Progenitor cell of endocrine pancreas (in vitro differentiated cells): ENCODE results near the gene PPDPF. TPM values are rescaled to one million over a fixed set of nuclear protein-coding genes. Genes with fewer than 3 reads are reported as not detected.

Source experiments
- DNase-seq: peaks from one replicate; pipeline ENCODE4 v3.0.0; 2021; ENCODE audit warnings: low spot score; ENCODE audit not compliant: unreplicated experiment
- H3K27ac Mint-ChIP-seq: 2 replicates; pipeline ENCODE4 v1.8.0; 2021; ENCODE audit warnings: mild to moderate bottlenecking, moderate library complexity, mixed read lengths
- H3K27me3 Mint-ChIP-seq: 2 replicates; pipeline ENCODE4 v1.8.0; 2021; ENCODE audit warnings: mixed read lengths
- H3K36me3 Mint-ChIP-seq: 2 replicates; pipeline ENCODE4 v1.8.0; 2022; ENCODE audit warnings: mixed read lengths; ENCODE audit not compliant: insufficient read depth
- H3K4me1 Mint-ChIP-seq: 2 replicates; pipeline ENCODE4 v1.8.0; 2021; ENCODE audit warnings: low read depth, mixed read lengths
- H3K4me3 Mint-ChIP-seq: 2 replicates; pipeline ENCODE4 v1.8.0; 2021; ENCODE audit warnings: low read depth, mild to moderate bottlenecking, moderate library complexity, mixed read lengths
- H3K9me3 Mint-ChIP-seq: 2 replicates; pipeline ENCODE4 v1.8.0; 2021; ENCODE audit warnings: low read depth, mixed read lengths
- CTCF ChIP-seq: fragments of 200-600 bp; sonication (generic); IDR thresholded peaks from one replicate; pipeline ENCODE4 v1.5.0; 2021; ENCODE audit warnings: antibody characterized with exemption, mild to moderate bottlenecking; ENCODE audit not compliant: unreplicated experiment
- total RNA-seq: library from RNA; stranded (reverse); gene quantifications from 2 replicates; pipeline ENCODE4 v1.2.1, GENCODE V29; 2021

The PPDPF gene
- total RNA-seq, 1 donor from 2014 or later = 374 TPM

DNA sequence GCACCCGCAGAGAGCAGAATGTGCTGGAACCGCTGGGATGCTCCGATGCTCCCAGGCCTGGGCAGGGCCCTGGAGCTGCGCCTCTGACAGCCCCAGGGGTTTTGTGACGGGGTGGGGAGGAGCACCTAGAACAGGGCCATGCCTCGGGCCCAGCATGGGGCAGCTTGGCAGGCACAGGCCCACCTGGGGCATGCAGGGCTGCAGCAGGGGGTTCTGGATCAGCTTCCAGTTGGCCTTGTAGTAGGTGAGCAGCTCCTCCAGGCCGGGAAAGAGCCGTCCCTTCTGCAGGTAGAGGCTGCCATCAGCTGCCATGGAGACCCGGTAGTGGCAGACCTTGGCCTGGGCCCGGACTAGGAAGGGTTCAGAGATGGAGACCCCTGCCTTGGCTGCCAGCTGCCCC lies 22.6 kb downstream of the PPDPF start:
- Mint-ChIP-seq H3K9me3 (no peaks in the 10 kb centered on the region), H3K4me3 (no peak overlapping the region), H3K27me3 (peaks cover 12% of the 10 kb centered on the region), H3K36me3 (no peaks in the 10 kb centered on the region), H3K4me1 (peaks cover 3% of the 10 kb centered on the region), H3K27ac (no peak overlapping the region)
- no peak for DNase-seq
- no peak for TF ChIP-seq CTCF

GRCh38 chr20:63543733-63544132 lies 23.2 kb downstream of the PPDPF start:
- Mint-ChIP-seq H3K4me1 (peaks cover 3% of the 10 kb centered on the region), H3K27ac (no peak overlapping the region), H3K36me3 (no peaks in the 10 kb centered on the region), H3K9me3 (no peaks in the 10 kb centered on the region), H3K27me3 (peaks cover 12% of the 10 kb centered on the region), H3K4me3 (no peak overlapping the region)
- no peak for TF ChIP-seq CTCF
- no peak for DNase-seq

- Mint-ChIP-seq H3K36me3 (no peaks in the 10 kb centered on the region), H3K27ac (no peak overlapping the region), H3K27me3 (peaks cover 13% of the 10 kb centered on the region), H3K4me3 (no peak overlapping the region), H3K9me3 (no peaks in the 10 kb centered on the region), H3K4me1 (peaks cover 3% of the 10 kb centered on the region)
- DNase-seq = no peak
- no peak for TF ChIP-seq CTCF
These were observed 23.8 kb downstream of the PPDPF start for GRCh38 chr20:63544241-63544957.

DNA sequence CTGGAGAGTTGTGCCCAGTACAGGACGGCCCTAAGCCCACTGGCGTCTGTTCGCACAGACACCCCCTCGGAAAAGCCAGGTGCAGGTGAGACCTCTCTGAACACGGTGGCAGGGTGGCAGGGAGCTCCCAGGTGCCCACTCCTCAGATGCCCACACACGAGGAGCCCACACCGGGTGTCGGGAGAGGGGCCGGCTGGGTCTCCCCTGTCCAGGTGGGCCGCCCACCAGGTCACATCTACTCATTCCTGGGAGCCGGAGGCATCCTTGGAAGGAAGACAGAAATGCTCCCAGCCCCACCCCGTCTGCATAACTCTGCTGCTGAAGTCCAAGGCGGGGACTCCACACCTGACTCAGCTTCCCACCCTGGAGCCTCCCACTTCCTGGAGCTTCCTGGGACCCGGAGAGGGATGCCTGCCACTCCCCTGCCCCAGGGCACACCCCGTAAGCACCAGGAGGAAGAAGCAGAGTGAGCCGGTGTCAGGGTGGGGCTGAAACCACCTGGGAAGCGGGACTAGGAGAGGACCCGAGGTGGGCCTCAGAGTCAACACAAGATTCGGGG lies 24.5 kb downstream of the PPDPF start:
- H3K4me3 Mint-ChIP-seq = no peak overlapping the region
- TF ChIP-seq CTCF = no peak
- H3K36me3 Mint-ChIP-seq = no peaks in the 10 kb centered on the region
- no peaks in the 10 kb centered on the region for H3K9me3 Mint-ChIP-seq
- no peak for DNase-seq
- peaks cover 3% of the 10 kb centered on the region for H3K4me1 Mint-ChIP-seq
- H3K27ac Mint-ChIP-seq = no peak overlapping the region
- peaks cover 15% of the 10 kb centered on the region for H3K27me3 Mint-ChIP-seq

DNA sequence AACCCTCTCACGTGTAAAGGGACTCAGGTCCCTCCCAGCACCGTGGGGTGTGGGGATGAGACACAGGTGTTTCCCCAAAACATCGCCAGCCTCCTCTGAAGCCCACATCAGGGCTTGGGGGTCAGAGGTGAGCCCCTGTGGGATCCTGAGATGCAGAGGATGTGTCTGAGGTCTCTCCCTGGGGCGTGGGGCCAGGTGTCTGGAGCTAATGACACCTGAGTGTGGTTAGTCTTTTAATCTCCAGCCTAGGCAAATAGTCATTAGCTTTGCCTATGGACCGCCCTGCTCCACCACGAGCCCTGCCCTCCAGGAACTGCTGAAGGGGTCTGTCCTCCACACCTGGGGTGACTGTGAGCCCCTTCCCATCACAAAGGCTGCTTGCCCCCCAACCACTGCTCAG lies 25.2 kb downstream of the PPDPF start:
- DNase-seq = no peak
- H3K27ac Mint-ChIP-seq = no peak overlapping the region
- H3K4me3 Mint-ChIP-seq = no peak overlapping the region
- peaks cover 3% of the 10 kb centered on the region for H3K4me1 Mint-ChIP-seq
- H3K9me3 Mint-ChIP-seq = no peaks in the 10 kb centered on the region
- H3K36me3 Mint-ChIP-seq = no peaks in the 10 kb centered on the region
- no peak for TF ChIP-seq CTCF
- peaks cover 16% of the 10 kb centered on the region for H3K27me3 Mint-ChIP-seq
